Measurements from ENCODE around the gene KRTAP19-7.

Gene KRTAP19-7

GRCh38 chr21:30561264-30561895 is at the start of gene KRTAP19-7:
TSS of gene KRTAP19-7 (minus strand) at chr21:30561314. CDS start at chr21:30561289, 25 bp downstream.
- no peak for DNase-seq (ENCODE audit: low read depth)

- no peak for DNase-seq (ENCODE audit: low read depth)
Measured at GRCh38 chr21:30605968-30606367, 44.9 kb upstream of the KRTAP19-7 start.

DNA sequence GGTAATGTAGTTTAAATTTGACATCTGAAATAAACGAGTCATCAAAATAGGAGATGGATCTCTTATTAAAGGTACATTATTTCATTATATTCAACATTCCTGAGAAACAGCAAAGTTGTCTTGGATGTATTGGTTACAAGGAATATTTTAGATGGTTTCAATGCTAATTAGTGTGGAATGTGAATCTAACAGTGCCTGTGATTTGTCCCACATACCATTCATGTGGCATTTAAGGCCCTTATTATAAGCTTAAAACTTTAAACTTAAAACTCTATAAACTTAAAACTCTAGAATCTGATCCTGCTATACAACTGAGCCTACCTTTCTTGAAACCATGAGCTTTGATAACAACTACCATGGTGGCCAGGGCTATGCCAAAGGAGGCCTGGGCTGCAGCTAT is 39.7 kb upstream of the KRTAP19-7 start, which contains the start of gene KRTAP22-1:
KRTAP22-1 (plus strand) TSS at position 301 of the 400 bp plus-strand sequence.
- DNase-seq (ENCODE audit: low read depth) = no peak

GRCh38 chr21:30598802-30599201 is 37.7 kb upstream of the KRTAP19-7 start, which contains the start of gene KRTAP6-2:
TSS of gene KRTAP6-2 (minus strand) at chr21:30598902. CDS start at chr21:30598874, 28 bp downstream.
- no peak for DNase-seq (ENCODE audit: low read depth)

GRCh38 chr21:30592140-30592539 is 31.0 kb upstream of the KRTAP19-7 start, which contains the start of gene KRTAP6-3:
TSS of gene KRTAP6-3 (plus strand) at chr21:30592440. CDS start at chr21:30592446, 6 bp downstream.
- DNase-seq (ENCODE audit: low read depth) = no peak

DNA sequence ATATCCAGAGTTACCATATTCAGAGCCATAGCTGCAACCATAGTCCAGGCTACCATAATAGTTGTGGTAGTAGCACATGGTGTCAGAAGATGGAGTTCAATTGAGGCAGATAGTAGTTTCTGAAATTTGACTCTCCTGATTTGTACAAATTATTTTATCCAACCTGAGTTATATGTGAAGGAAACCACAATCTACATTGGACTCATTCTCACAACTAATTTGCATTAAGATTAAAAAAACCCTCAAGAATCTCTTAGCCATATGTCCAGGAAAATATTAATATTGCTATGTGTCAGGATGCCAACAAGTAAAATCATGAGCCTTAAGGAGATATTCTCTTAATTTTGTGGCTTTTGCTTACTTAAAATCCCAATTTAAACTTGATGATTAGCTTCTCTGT is 29.2 kb upstream of the KRTAP19-7 start, which contains the start of gene KRTAP22-2:
KRTAP22-2 (minus strand) TSS at position 101 of the 400 bp plus-strand sequence.
- DNase-seq (ENCODE audit: low read depth) = no peak

DNA sequence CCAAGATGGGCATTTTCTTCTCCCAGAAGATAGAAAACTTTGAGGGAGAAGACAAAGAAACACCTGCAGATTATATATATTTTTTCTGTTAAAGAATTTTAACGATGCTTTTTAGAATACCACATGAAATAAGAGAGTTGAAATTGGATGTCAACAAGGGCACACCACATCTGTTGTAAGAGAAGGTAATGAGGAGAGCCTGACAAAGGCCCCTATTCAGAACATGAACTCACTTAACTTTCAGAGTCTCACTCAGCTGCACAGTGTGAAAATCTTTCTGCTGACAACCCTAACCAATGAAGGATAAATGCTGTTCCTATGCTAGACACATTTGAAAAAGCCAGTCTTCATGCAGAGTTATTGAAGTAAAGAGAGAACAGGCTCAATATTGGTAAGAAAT is 21.8 kb upstream of the KRTAP19-7 start:
- DNase-seq (ENCODE audit: low read depth) = no peak

DNA sequence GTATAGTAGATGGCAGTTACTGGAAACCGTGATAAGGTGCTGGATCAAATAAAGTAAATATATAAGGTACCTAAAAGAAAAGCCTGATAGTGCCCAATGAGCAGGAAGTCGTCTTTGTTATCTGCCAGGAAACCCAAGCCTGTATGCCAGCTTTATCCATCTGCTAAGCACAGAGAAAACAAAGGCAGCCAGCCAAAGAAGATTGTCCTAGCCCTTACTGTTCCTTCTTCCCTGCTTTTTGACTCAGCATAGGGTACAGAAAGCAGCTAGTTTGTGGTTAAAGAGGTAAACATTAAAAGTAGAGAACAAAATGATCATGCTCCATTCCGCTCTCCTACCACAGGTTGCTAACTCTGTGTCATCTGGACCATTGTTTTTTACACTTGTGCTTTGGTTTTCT is 19.0 kb upstream of the KRTAP19-7 start:
- no peak for DNase-seq (ENCODE audit: low read depth)

DNA sequence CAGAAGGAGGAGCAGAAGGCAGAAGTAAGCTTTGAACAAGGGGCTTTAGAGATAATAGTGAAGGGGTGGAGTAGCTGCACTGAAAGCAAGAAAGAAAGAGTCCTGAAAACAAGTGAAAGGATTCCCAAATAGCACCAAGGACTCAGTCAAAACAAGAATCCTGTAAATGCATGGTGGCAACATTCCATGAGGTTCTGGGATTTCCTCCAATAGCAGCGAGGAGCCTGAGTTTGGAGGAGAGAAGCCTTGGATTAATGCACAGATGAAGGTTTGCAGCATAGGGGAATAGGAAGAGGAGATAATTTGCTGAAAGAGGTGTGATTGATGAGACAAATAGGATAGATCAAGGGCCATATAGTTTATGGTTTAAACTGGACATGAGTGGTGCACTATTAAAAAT is 18.2 kb upstream of the KRTAP19-7 start:
- no peak for DNase-seq (ENCODE audit: low read depth)

DNA sequence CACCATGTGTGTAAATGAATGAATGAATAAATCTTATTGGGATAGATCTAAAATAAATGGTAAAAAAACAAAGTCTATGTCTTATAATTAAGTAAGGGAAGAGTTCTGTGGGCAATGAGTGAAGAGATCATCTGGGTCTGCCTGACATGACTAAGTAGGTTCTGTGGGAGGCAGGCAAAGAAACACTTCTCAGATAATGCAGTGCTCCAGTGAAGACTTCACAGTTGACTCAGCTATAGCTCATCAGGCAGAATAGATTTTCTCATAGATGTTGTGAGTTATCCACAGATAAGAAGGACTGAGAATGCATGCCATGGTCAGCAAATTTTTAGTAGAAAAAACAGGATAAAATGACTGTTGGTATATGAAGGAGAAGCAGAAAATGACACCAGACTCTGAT is 16.7 kb upstream of the KRTAP19-7 start:
- no peak for DNase-seq (ENCODE audit: low read depth)

- DNase-seq (ENCODE audit: low read depth) = no peak
Measured at GRCh38 chr21:30567617-30568016, 6.5 kb upstream of the KRTAP19-7 start.

- DNase-seq (ENCODE audit: low read depth) = no peak
Measured at GRCh38 chr21:30563630-30564029, 2.5 kb upstream of the KRTAP19-7 start.

GRCh38 chr21:30563072-30563471 is 2.0 kb upstream of the KRTAP19-7 start:
- no peak for DNase-seq (ENCODE audit: low read depth)

- DNase-seq (ENCODE audit: low read depth) = no peak
Measured at GRCh38 chr21:30561957-30562356, 843 bp upstream of the KRTAP19-7 start.

DNA sequence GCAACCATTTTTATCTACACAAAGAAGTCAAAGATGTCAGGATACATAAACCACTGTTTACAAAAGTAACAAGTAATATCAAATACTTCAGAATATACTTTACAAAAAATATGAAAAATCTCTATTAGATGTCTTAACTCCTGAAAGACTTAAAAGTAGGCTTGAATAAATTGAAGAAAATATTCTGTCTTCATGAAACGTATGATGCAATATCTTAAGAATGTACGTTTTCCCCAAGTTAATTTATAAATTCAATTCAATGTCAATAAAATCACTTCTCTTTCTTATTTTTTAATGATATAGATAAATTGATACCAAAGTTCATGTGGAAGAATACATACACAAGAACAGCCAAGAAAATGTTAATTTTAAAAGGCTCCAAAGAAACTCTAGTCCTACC is 6.0 kb downstream of the KRTAP19-7 start:
- DNase-seq (ENCODE audit: low read depth) = no peak

- DNase-seq (ENCODE audit: low read depth) = no peak
Measured at GRCh38 chr21:30552782-30553181, 8.3 kb downstream of the KRTAP19-7 start.

DNA sequence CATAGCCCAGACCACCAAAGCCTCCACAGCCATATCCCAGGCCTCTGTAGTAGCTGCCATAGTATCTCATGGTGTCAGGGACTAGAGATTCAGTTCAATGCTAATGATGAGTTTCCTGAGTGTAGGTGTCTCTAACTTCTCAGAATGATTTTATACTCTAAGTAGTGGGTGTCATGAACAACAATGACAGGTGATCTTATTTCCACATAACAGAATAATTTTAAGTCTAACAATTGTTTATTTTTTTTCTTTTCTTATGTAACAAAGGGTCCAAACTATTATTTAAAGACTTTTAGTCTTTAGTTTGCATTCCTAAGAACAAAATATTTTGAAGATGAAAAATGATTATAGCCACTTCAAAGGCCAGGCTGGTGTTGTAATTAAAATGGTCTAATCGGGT is 19.4 kb downstream of the KRTAP19-7 start, which contains the start of gene KRTAP19-6:
KRTAP19-6 (minus strand) TSS at position 101 of the 400 bp plus-strand sequence; CDS start at position 70, 31 bp downstream.
- DNase-seq (ENCODE audit: low read depth) = no peak

DNA sequence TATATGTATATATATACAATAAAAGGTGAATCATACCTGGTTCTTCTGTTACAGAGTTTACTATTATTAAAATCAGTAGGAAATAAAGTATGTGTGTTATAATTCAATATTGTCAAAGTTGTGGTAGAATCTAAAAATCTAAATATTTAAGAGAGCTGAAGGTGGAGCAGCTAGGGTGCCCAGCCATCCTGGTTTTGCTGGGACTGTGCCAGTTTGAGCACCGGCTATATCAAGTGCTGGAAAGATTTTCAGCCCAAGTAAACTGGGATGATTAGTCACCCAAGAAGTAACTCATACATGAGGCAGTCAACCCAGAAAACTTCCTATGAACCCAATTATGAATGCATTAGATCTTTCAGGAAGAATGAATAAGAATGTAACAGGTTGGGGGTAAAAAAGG is 42.2 kb downstream of the KRTAP19-7 start:
- DNase-seq (ENCODE audit: low read depth) = no peak

- no peak for DNase-seq (ENCODE audit: low read depth)
Measured at GRCh38 chr21:30515681-30516080, 45.4 kb downstream of the KRTAP19-7 start.
